Hematopoietic multipotent progenitor cell treated with erythropoietin and hydrocortisone succinate and interleukin-3 and kit ligand, for 17 days (in vitro differentiated cells): ENCODE results near the gene TRMT1.
A peak's percentile ranks its signal among the peaks of the same experiment; 100 is the strongest.
"Not testable (repeated sequence)": the region's sequence is repeated elsewhere in the genome, so short reads cannot be mapped to it uniquely, and the experiment has no call there.

ENCODE experiments used
- DNase-seq: peaks from one replicate; pipeline ENCODE4 v3.0.0-alpha.2; 2015; ENCODE audit warnings: low spot score

Gene TRMT1

DNA sequence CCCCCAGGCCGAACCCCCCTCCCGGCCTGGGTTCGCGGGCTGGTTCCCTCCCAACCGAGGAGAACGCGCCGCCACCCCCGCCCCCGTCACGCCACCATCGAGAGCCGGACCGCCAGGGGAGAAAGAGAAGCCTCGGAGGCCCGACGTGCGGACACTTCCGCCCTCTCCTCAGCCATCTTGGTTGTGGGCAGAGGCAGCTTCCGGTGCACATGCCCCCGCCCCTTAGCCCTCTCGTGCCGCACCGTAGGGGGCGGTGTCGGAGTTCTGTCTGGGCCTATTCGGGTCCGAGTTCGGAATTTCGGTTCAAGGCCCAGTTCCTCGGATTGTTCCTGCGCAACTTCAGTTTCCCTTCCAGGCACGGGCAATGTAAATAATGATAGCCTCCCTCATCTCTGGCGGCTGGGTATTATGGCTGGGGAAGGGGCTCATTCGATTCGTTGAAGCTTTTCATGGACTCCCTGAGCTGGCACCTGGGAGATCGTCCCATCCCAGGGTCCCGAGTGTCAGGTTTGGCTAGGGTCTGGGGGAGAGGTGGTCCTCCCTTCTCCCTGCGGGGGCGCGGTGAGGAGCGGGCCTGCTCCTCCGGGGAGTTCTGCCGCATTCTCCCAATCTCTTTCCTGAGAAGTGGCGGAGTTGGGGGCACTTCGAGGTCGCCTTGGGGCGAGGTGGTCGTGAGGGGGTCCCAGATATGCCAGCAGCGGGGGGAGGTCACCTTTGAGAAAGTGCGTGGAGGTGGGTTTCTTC, 33.8 kb upstream of the TRMT1 start, which contains the start of the genes IER2 and STX10:
IER2 (plus strand) TSS at position 225 of the 744 bp plus-strand sequence. CDS start 2,776 bp downstream, outside the sequence.
STX10 (minus strand) TSS at position 189 of the 744 bp plus-strand sequence. CDS start 202 bp downstream, outside the sequence.
- peak; percentile 95 for DNase-seq

DNA sequence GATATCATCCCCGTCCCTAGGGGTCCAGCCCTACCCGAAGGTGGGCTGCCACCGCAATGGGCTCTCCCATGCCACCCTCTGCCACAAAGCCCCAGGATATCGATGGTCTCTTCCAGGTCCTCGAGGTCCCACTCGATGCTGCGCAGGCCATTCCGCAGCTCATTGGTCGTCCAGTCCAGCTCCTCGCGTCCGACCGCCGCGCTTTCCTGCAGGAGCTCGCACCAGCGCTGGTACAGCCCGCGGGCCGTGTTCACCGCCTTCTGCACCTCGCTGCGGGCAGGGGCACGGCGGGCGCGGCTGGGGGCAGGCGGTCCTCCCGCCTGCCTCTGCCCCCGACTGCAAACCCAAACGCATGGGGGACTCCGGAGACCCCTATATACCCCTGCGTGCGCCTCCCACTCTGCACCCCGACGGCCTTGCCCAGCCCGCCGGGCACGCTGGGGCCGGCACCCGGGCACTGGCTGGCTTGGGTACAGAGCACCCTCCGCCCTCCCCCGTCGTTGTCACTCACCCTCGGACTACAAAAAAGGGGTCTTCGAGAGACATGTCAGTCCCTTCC, 33.2 kb upstream of the TRMT1 start:
- no peak for DNase-seq

DNA sequence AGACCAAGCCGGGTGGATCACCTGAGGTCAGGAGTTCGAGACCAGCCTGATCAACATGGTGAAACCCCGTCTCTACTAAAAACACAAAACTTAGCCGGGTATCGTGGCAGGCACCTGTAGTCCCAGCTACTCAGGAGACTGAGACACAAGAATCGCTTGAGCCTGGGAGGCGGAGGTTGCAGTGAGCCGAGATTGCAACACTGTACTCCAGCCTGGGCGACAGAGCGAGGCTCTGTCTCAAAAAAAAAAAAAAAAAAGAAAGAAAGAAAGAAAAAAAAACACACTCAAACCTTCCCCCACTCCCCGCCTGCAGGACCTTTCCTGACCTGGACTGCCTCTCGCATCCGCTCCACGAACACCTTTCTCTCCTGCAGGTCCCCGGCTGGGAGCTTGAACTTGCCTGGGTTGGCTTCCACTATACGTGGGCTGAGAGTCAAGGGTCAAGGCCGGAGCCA, 32.7 kb upstream of the TRMT1 start:
- DNase-seq = not testable (repeated sequence)

GRCh38 chr19:13146763-13147563, 30.4 kb upstream of the TRMT1 start:
- peak; percentile 66 for DNase-seq

DNA sequence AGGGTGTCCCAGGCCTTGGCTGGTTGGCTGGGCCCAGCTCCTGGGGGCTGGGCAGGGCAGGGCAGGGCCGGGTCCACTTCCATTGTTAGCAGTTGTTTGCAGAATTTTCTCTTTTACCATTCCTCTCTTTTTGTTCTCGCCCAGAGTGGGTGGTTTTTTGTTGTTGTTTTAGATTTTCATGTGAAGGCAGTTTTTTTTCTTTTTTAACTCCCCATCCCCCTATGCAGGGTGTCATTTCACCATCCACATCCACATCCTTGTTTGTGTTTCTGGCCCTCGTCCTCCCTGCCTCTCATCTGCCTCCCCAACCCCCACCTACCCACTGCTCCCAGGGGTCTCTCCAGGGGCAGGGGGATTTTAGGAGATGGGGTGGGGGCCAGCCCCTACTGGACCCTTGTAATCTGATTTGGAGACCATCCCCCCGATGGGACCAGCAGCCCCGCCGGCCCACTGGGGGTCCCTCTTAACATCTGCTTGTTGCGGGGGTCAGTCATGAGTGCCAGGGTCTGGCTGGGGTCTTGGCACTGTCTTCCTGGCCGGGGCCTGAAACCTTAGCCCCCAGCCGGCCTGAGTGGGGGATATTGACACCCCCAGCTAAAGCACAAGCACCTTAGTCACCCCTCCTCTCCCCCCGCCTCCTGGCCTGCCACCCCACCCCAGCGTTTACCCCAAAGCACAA, 23.2 kb upstream of the TRMT1 start:
- no peak for DNase-seq

- no peak for DNase-seq
Observed at GRCh38 chr19:13138916-13139198, 22.3 kb upstream of the TRMT1 start.

DNA sequence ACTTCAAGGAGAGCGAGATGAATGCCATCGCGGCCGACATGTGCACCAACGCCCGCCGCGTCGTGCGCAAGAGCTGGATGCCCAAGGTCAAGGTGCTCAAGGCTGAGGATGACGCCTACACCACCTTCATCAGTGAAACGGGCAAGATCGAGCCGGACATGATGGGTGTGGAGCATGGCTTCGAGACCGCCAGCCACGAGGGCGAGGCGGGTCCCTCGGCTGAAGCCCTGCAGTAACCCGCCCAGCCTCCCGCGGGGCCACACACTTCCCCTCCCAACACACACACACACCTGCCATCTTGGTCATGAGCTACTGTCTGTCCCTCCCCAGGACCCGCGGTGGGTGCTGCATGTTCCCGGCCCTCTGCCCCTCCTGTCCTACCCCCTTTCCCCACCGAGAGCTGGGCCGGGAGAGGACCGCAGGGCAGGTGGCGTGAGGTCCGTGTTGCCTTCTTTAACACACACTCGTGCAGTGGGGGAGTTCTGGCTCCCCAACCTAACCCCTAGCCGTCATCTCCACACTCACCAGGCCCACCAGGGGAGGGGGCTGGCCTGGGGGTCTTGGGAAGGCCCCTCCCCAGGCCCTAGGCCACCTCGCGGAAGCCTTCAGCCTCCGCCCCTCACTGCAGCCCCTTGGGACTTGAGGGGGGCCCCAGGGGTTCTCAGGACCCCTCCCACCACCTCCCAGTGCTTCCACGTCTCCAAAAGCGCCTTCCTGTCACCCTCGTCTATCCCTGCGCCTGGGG, 21.8 kb upstream of the TRMT1 start:
- no peak for DNase-seq

DNA sequence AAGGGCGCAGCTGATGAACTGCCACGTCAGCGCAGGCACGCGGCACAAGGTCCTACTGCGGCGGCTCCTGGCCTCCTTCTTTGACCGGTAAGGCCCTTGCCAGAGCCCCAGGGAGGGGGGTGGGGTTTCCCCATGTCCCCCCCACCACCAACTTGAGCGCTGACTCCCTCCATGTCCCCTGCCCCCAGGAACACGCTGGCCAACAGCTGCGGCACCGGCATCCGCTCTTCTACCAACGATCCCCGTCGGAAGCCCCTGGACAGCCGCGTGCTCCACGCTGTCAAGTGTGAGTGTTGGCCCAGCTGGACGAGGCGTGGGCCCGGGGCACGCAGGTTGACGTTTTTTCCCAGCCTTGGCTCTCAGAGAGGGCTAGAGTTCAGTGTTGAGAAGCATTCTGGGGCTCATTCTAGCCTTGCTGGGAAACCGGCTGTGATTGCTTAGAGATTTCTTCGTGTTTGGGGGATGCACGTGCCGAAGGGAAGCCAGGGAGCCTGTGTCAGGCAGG, 20.8 kb upstream of the TRMT1 start:
- no peak for DNase-seq

- DNase-seq = no peak
Observed at GRCh38 chr19:13135068-13136062, 18.8 kb upstream of the TRMT1 start.

GRCh38 chr19:13134626-13135025, 18.1 kb upstream of the TRMT1 start:
- no peak for DNase-seq

- DNase-seq = no peak
Observed at GRCh38 chr19:13133241-13133870, 16.8 kb upstream of the TRMT1 start.

- DNase-seq = no peak
Observed at GRCh38 chr19:13132471-13133180, 16.1 kb upstream of the TRMT1 start.

DNA sequence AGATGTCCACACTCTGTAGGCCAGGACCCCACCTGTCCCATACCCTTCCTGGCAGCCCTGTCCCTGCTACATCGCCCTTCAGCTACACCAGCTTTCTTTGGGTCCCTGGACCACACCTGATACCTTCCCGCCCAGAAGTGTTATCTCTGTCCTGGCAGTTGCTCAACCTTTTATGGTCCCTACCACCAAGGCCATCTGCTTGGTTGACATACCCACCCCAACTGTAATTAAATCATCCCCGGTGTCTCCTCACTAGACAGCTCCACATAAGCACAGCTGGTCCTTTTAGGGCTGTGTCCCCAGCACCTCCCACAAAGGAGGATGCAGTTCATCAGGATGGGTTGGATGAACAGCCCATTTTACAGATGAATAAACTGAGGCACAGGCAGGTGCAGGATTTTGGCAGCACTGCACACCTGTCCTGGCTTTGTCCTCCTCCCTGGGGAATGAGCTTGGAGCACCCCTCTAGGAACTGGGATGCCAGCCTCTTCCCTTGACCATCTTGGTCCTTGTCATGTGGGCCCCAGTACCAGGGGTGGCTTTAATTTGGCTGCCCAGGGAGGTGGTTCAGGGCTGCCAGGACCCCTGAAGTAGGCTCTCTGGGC, 14.4 kb upstream of the TRMT1 start:
- DNase-seq = no peak

GRCh38 chr19:13129384-13129783, 12.8 kb upstream of the TRMT1 start:
- DNase-seq = no peak

GRCh38 chr19:13128583-13128982, 12.0 kb upstream of the TRMT1 start:
- DNase-seq = no peak

GRCh38 chr19:13127811-13128575, 11.5 kb upstream of the TRMT1 start:
- DNase-seq = no peak

GRCh38 chr19:13127051-13127450, 10.5 kb upstream of the TRMT1 start:
- no peak for DNase-seq
